ENCODE data around the gene ADGRF3.
"Not testable (repeated sequence)": the region's sequence is repeated elsewhere in the genome, so short reads cannot be mapped to it uniquely, and the experiment has no call there.

Gene ADGRF3

GRCh38 chr2:26314243-26314642 lies 32.3 kb downstream of the ADGRF3 start:
- peak; percentile 13 for DNase-seq

GRCh38 chr2:26313446-26313845 lies 33.1 kb downstream of the ADGRF3 start:
- DNase-seq: no peak

GRCh38 chr2:26312471-26312870 lies 34.1 kb downstream of the ADGRF3 start:
- no peak for DNase-seq

- no peak for DNase-seq
These were observed 36.7 kb downstream of the ADGRF3 start for GRCh38 chr2:26309921-26310320.

GRCh38 chr2:26305540-26305939 lies 41.0 kb downstream of the ADGRF3 start:
- DNase-seq: peak; percentile 19

- DNase-seq: not testable (repeated sequence)
These were observed 41.5 kb downstream of the ADGRF3 start for GRCh38 chr2:26305094-26305493.

- no peak for DNase-seq
These were observed 43.7 kb downstream of the ADGRF3 start for GRCh38 chr2:26302846-26303245.

GRCh38 chr2:26300234-26300925 lies 46.2 kb downstream of the ADGRF3 start:
- DNase-seq: no peak

- DNase-seq: no peak
These were observed 47.0 kb downstream of the ADGRF3 start for GRCh38 chr2:26299471-26300101.

GRCh38 chr2:26298638-26299393 lies 47.8 kb downstream of the ADGRF3 start:
- no peak for DNase-seq

GRCh38 chr2:26298286-26298637 lies 48.3 kb downstream of the ADGRF3 start:
- no peak for DNase-seq

GRCh38 chr2:26297061-26297460 lies 49.5 kb downstream of the ADGRF3 start:
- DNase-seq: peak; percentile 31

GRCh38 chr2:26295511-26295910 lies 51.1 kb downstream of the ADGRF3 start:
- DNase-seq: no peak

GRCh38 chr2:26292646-26293045 lies 53.9 kb downstream of the ADGRF3 start:
- no peak for DNase-seq

- no peak for DNase-seq
These were observed 56.6 kb downstream of the ADGRF3 start for GRCh38 chr2:26290001-26290400.

- no peak for DNase-seq
These were observed 60.7 kb downstream of the ADGRF3 start for GRCh38 chr2:26285931-26286330.

GRCh38 chr2:26284132-26284531 lies 62.5 kb downstream of the ADGRF3 start:
- no peak for DNase-seq

- DNase-seq: no peak
These were observed 63.0 kb downstream of the ADGRF3 start for GRCh38 chr2:26283606-26284005.

- peak; percentile 95 for DNase-seq
These were observed 65.4 kb downstream of the ADGRF3 start for GRCh38 chr2:26281226-26281625.

- peak; percentile 83 for DNase-seq
These were observed 66.7 kb downstream of the ADGRF3 start for GRCh38 chr2:26279886-26280285.

GRCh38 chr2:26276484-26277227 lies 69.9 kb downstream of the ADGRF3 start:
- DNase-seq: no peak

GRCh38 chr2:26274058-26274613 lies 72.5 kb downstream of the ADGRF3 start:
- DNase-seq: peak; percentile 84

GRCh38 chr2:26273501-26273900 lies 73.1 kb downstream of the ADGRF3 start:
- DNase-seq: no peak

Measured in NCI-H2171 treated with DMSO at 0.1 percent for 48 hours (cell line).